Stimulated activated CD4-positive, alpha-beta T cell treated with anti-CD3 and anti-CD28 coated beads, TNF-alpha, amount 100 ng/mL, for 1 hour (primary cell): ENCODE measurements around the gene KIF14.
"Not testable (repeated sequence)": the region's sequence is repeated elsewhere in the genome, so short reads cannot be mapped to it uniquely, and the experiment has no call there.

ENCODE experiments used
- DNase-seq, 3 donors: peaks; one replicate each; pipeline ENCODE4 v3.0.0-alpha.2; 2020; ENCODE audit warnings: low read depth in 3 of 3, low spot score in 1 of 3

Gene KIF14

GRCh38 chr1:200636681-200637080 is 16.1 kb upstream of the KIF14 start:
- DNase-seq = no peak

- DNase-seq = no peak
These were observed 13.9 kb upstream of the KIF14 start for GRCh38 chr1:200634261-200635122.

GRCh38 chr1:200631375-200631774 is 10.8 kb upstream of the KIF14 start:
- no peak for DNase-seq

- DNase-seq = not testable (repeated sequence)
These were observed 10.0 kb upstream of the KIF14 start for GRCh38 chr1:200630515-200630899.

- no peak for DNase-seq
These were observed 9.4 kb upstream of the KIF14 start for GRCh38 chr1:200629876-200630514.

GRCh38 chr1:200628223-200628881 is 7.8 kb upstream of the KIF14 start:
- peak in 2 of 3 donors; percentile 1 to 12 for DNase-seq

GRCh38 chr1:200627575-200628222 is 7.1 kb upstream of the KIF14 start:
- no peak for DNase-seq

- no peak for DNase-seq
These were observed 6.4 kb upstream of the KIF14 start for GRCh38 chr1:200626853-200627534.

- DNase-seq = no peak
These were observed 4.9 kb upstream of the KIF14 start for GRCh38 chr1:200625381-200625824.

GRCh38 chr1:200624679-200625335 is 4.3 kb upstream of the KIF14 start:
- no peak for DNase-seq

GRCh38 chr1:200619894-200620272 is 668 bp downstream of the KIF14 start:
- no peak for DNase-seq

- DNase-seq = no peak
These were observed 9.7 kb downstream of the KIF14 start for GRCh38 chr1:200610846-200611245.

GRCh38 chr1:200602632-200603031 is 17.9 kb downstream of the KIF14 start:
- no peak for DNase-seq

- no peak for DNase-seq
These were observed 30.6 kb downstream of the KIF14 start for GRCh38 chr1:200590001-200590400.

GRCh38 chr1:200588698-200589097 is 31.9 kb downstream of the KIF14 start:
- no peak for DNase-seq

GRCh38 chr1:200564319-200564718 is 56.2 kb downstream of the KIF14 start:
- no peak for DNase-seq

GRCh38 chr1:200561856-200562214 is 58.7 kb downstream of the KIF14 start:
- no peak for DNase-seq

- no peak for DNase-seq
These were observed 61.6 kb downstream of the KIF14 start for GRCh38 chr1:200558866-200559459.

GRCh38 chr1:200556002-200556401 is 64.5 kb downstream of the KIF14 start:
- DNase-seq = no peak

- DNase-seq = not testable (repeated sequence)
These were observed 67.8 kb downstream of the KIF14 start for GRCh38 chr1:200552737-200553136.
